Measurements from ENCODE around the gene MBD2. TPM values are rescaled to one million over a fixed set of nuclear protein-coding genes. Genes with fewer than 3 reads are reported as not detected.
"Not testable (repeated sequence)": the region's sequence is repeated elsewhere in the genome, so short reads cannot be mapped to it uniquely, and the experiment has no call there.

MBD2 gene
- total and polyA plus RNA-seq, 2 of the 8 experiments (the other 6 are each of a cell fraction or from before 2014, with no cell fraction given), result 36.2 to 52.7 TPM

- H2BK20ac ChIP-seq (ENCODE audit: low read length); H4K8ac ChIP-seq (ENCODE audit: extremely low read depth, insufficient read depth, low read length); DNase-seq (ENCODE audit: low read depth in 1 of 2, low spot score in 2 of 2); H2AK5ac ChIP-seq (ENCODE audit: low read depth, low read length); H3K9ac ChIP-seq (replicated peaks in 1 of 4; ENCODE audit: extremely low read depth in 1 of 4, low read depth in 3 of 4, low read length in 3 of 4); H4K20me1 ChIP-seq (replicated peaks in 1 of 2; ENCODE audit: control insufficient read depth in 1 of 2, insufficient read depth in 2 of 2, low read length in 2 of 2); H3K14ac ChIP-seq (ENCODE audit: insufficient read length); H3K23me2 ChIP-seq (ENCODE audit: low read depth, low read length); H2BK5ac ChIP-seq (ENCODE audit: low read depth, low read length); H3K36me3 ChIP-seq (ENCODE audit: control insufficient read depth in 2 of 4, insufficient read depth in 4 of 4, low read length in 3 of 4); H3K9me3 ChIP-seq (ENCODE audit: insufficient read depth in 2 of 2, low read depth in 1 of 2, low read length in 1 of 2); H3K4ac ChIP-seq (replicated peaks; ENCODE audit: insufficient read length, low read depth, low read length); FAIRE-seq; H3K27ac ChIP-seq (ENCODE audit: low read depth, low read length); H3K27me3 ChIP-seq (replicated peaks in 1 of 4; ENCODE audit: control insufficient read depth in 3 of 4, extremely low read depth in 1 of 4, insufficient read depth in 3 of 4, low read length in 3 of 4); H4K91ac ChIP-seq (replicated peaks; ENCODE audit: insufficient read length, low read length); H2AFZ ChIP-seq (ENCODE audit: low read length); H3K23ac ChIP-seq (ENCODE audit: insufficient read length); H3K18ac ChIP-seq (ENCODE audit: extremely low read depth, low read length); H2BK120ac ChIP-seq (replicated peaks; ENCODE audit: low read depth, low read length); H3K79me2 ChIP-seq (ENCODE audit: control insufficient read depth in 1 of 2, insufficient read depth in 2 of 2, low read length in 2 of 2); H3K56ac ChIP-seq (replicated peaks; ENCODE audit: insufficient read length, low read depth, low read length); H2BK15ac ChIP-seq (ENCODE audit: low read length); H3K79me1 ChIP-seq (ENCODE audit: low read depth, low read length); H2BK12ac ChIP-seq (ENCODE audit: low read depth, low read length): not testable (repeated sequence)
- Histone ChIP-seq H4K5ac (ENCODE audit: insufficient read length, low read depth, low read length) (peak overlapping the region; percentile 44), H3K4me1 (replicated peaks in 1 of 4; ENCODE audit: control insufficient read depth in 3 of 4, insufficient read depth in 4 of 4, low read length in 3 of 4) (peaks cover 0 to 11% (median 8%) of the 10 kb centered on the region in 4 experiments; a peak in 4 of 7 replicates), H3K4me2 (ENCODE audit: insufficient read depth in 1 of 2, low read depth in 2 of 2, low read length in 2 of 2) (peak overlapping the region in 1 of 2 experiments; percentile 23; a peak in 1 of 4 replicates), H3K4me3 (ENCODE audit: extremely low read depth in 1 of 4, insufficient read depth in 2 of 4, low read depth in 3 of 4, low read length in 4 of 4) (peak overlapping the region in 1 of 4 experiments; percentile 18; a peak in 1 of 8 replicates)
- POLR2A ChIA-PET (ENCODE audit: partially characterized antibody), result interaction anchor here (0.9 to 1.1 kb wide), 2 partner anchors 10 to 12 kb away, joined by 3 to 4 read pairs; partner anchors contain the start of gene POLI
- CTCF ChIA-PET (ENCODE audit: partially characterized antibody), result interaction anchor here (0.8 to 1.3 kb wide), 2 partner anchors 9 to 11 kb away, joined by 3 to 4 read pairs; no protein-coding TSS in a partner anchor
- TF ChIP-seq CEBPB (IDR thresholded peaks at IDR 0.05; ENCODE audit: low read depth, low read length) (peak; percentile 84), TEAD4 (IDR thresholded peaks at IDR 0.05; ENCODE audit: low read depth, low read length) (peak; percentile 56; the same call in 1 of the 2 replicates)
- 32% methylated on average over 6 of the region's 6 CpGs; no CpG with 5 or more reads in 1 of the 2 experiments for WGBS, 2 experiments (ENCODE audit: extremely low coverage in 1 of 2, insufficient coverage in 1 of 2, insufficient read length in 1 of 2, insufficient replicate concordance in 2 of 2, low coverage in 1 of 2, low lambda C conversion rate in 2 of 2, missing lambda C conversion rate in 1 of 2)
Observed at GRCh38 chr18:54257818-54258217, 33.3 kb upstream of the MBD2 start.

Data from H1 (cell line).